Activated CD4-positive, alpha-beta T cell treated with anti-CD3 and anti-CD28 coated beads, Interleukin-2, amount 50 U/mL, for 48 hours (primary cell): ENCODE data around the gene TRIM3.

Experiments
- DNase-seq, 2 experiments: peaks; one replicate each; pipeline ENCODE4 v3.0.0-alpha.2; 2020

Gene TRIM3

GRCh38 chr11:6437423-6437822, 36.3 kb downstream of the TRIM3 start:
- no peak for DNase-seq

GRCh38 chr11:6433998-6434660, 39.6 kb downstream of the TRIM3 start:
- DNase-seq = no peak

GRCh38 chr11:6431861-6432260, 41.9 kb downstream of the TRIM3 start:
- no peak for DNase-seq

GRCh38 chr11:6427516-6427915, 46.2 kb downstream of the TRIM3 start:
- DNase-seq = no peak

- DNase-seq = no peak
Measured at GRCh38 chr11:6420677-6421076, 53.1 kb downstream of the TRIM3 start.

GRCh38 chr11:6419009-6419631, 54.6 kb downstream of the TRIM3 start, which contains the start of gene APBB1:
APBB1 (minus strand) TSS chr11:6419094; CDS start chr11:6411347, 7,747 bp downstream.
- DNase-seq = peak; percentile 71 to 75

- DNase-seq = peak; percentile 23 to 29
Measured at GRCh38 chr11:6418557-6419008, 55.2 kb downstream of the TRIM3 start.

GRCh38 chr11:6417907-6418556, 55.7 kb downstream of the TRIM3 start:
- DNase-seq = no peak

- no peak for DNase-seq
Measured at GRCh38 chr11:6415797-6416196, 57.9 kb downstream of the TRIM3 start.

GRCh38 chr11:6414874-6415328, 58.8 kb downstream of the TRIM3 start:
- DNase-seq = peak; percentile 39 to 57

- peak; percentile 67 to 73 for DNase-seq
Measured at GRCh38 chr11:6413791-6414201, 59.9 kb downstream of the TRIM3 start.

- DNase-seq = no peak
Measured at GRCh38 chr11:6411594-6412031, 62.1 kb downstream of the TRIM3 start.

- no peak for DNase-seq
Measured at GRCh38 chr11:6410695-6411430, 62.9 kb downstream of the TRIM3 start.

GRCh38 chr11:6406370-6406769, 67.4 kb downstream of the TRIM3 start:
- DNase-seq = no peak

- DNase-seq = no peak
Measured at GRCh38 chr11:6405846-6406245, 67.9 kb downstream of the TRIM3 start.

GRCh38 chr11:6405052-6405667, 68.6 kb downstream of the TRIM3 start:
- no peak for DNase-seq

- no peak for DNase-seq
Measured at GRCh38 chr11:6404342-6405051, 69.2 kb downstream of the TRIM3 start.

- no peak for DNase-seq
Measured at GRCh38 chr11:6403539-6403938, 70.2 kb downstream of the TRIM3 start.

GRCh38 chr11:6402561-6402981, 71.2 kb downstream of the TRIM3 start:
- peak; percentile 55 to 72 for DNase-seq

GRCh38 chr11:6402061-6402470, 71.7 kb downstream of the TRIM3 start:
- peak; percentile 27 to 45 for DNase-seq

- DNase-seq = no peak
Measured at GRCh38 chr11:6401464-6401863, 72.3 kb downstream of the TRIM3 start.
